ENCODE results near the gene CD99. TPM values are rescaled to one million over a fixed set of nuclear protein-coding genes. Genes with fewer than 3 reads are reported as not detected.

CD99 gene
- total and polyA plus RNA-seq, 9 of the 15 experiments (the other 6 are each of a cell fraction or from before 2014, with no cell fraction given), result 5.0 to 55.3 (median 34.5) TPM

- 0 out of 2 replicates have a peak, but pooled peaks have one; percentile 75 for TF ChIP-seq HOMEZ (CRISPR knock-in tag; IDR thresholded peaks at IDR 0.05)
- peak; percentile 87; the same call in 1 of the 2 replicates for TF ChIP-seq KLF6 (CRISPR knock-in tag; IDR thresholded peaks at IDR 0.05; ENCODE audit: borderline replicate concordance)
- 0 out of 2 replicates have a peak, but pooled peaks have one; percentile 46 for TF ChIP-seq ZNF395 (CRISPR knock-in tag; IDR thresholded peaks at IDR 0.05)
- TF ChIP-seq NR4A1 (CRISPR knock-in tag; IDR thresholded peaks at IDR 0.05), result no peak
- peak; percentile 93 for TF ChIP-seq NR4A1 (tag; IDR thresholded peaks at IDR 0.05)
- TF ChIP-seq E2F5 (CRISPR knock-in tag; IDR thresholded peaks at IDR 0.05), result no peak
- TF ChIP-seq CREB3 (tag; conservative IDR thresholded peaks at IDR 0.05; ENCODE audit: low read depth), result peak; percentile 64; the same call in 1 of the 2 replicates
- 0 out of 2 replicates have a peak, but pooled peaks have one; percentile 46 for TF ChIP-seq TCFL5 (CRISPR knock-in tag; conservative IDR thresholded peaks at IDR 0.05)
- peak; percentile 72 for TF ChIP-seq SMAD4 (CRISPR knock-in tag; conservative IDR thresholded peaks at IDR 0.05)
- TF ChIP-seq TAF7 (tag; IDR thresholded peaks at IDR 0.05), result no peak
- peak; percentile 67; the same call in 1 of the 2 replicates for TF ChIP-seq HDAC8 (tag; IDR thresholded peaks at IDR 0.05)
- peak; percentile 47; the same call in 1 of the 2 replicates for TF ChIP-seq ZNF592 (IDR thresholded peaks at IDR 0.05)
- TF ChIP-seq PYGO2 (tag; IDR thresholded peaks at IDR 0.05), result peak; percentile 65
- 0 out of 2 replicates have a peak, but pooled peaks have one; percentile 63 for TF ChIP-seq ZNF175 (CRISPR knock-in tag; IDR thresholded peaks at IDR 0.05; ENCODE audit: low read depth)
- peak; percentile 72; the same call in 1 of the 2 replicates for TF ChIP-seq ZNF644 (tag; IDR thresholded peaks at IDR 0.05; ENCODE audit: low read depth)
- no peak for TF ChIP-seq CHD1 (IDR thresholded peaks at IDR 0.05; ENCODE audit: low read length)
- peak; percentile 57; the same call in 1 of the 2 replicates for TF ChIP-seq ZNF583 (CRISPR knock-in tag; IDR thresholded peaks at IDR 0.05)
These were observed 91.7 kb downstream of the CD99 start (continued) for GRCh38 chrX:2782778-2783177.
